Upper lobe of left lung (tissue), 4 donors: ENCODE results near the gene ELOVL5.

Experiments
- CTCF ChIP-seq, 6 experiments: fragments of 450-650 bp in 4 of 6; fragments of 200-600 bp in 2 of 6; sonication (generic) in 2 of 6; IDR thresholded peaks; one replicate each; pipeline ENCODE4 v1.5.1; 2016 to 2019; ENCODE audit warnings: antibody characterized with exemption in 6 of 6
- EP300 ChIP-seq, 4 donors: sonication (generic); formaldehyde crosslinking; IDR thresholded peaks; one replicate each; pipeline ENCODE4 v1.5.1; 2017; ENCODE audit warnings: antibody characterized with exemption in 4 of 4, control low read depth in 2 of 4
- POLR2A ChIP-seq, 4 donors: fragments of 450-650 bp; IDR thresholded peaks; one replicate each; pipeline ENCODE4 v1.5.1; 2016 to 2017; ENCODE audit warnings: antibody characterized with exemption in 4 of 4, mild to moderate bottlenecking in 2 of 4

GRCh38 chr6:53238311-53238710 lies 110.4 kb downstream of the ELOVL5 start:
- TF ChIP-seq CTCF (IDR thresholded peaks at IDR 0.05) (no peak), POLR2A (IDR thresholded peaks at IDR 0.05) (no peak), EP300 (IDR thresholded peaks at IDR 0.05) (no peak)
